HL-60 (cell line): ENCODE data around the gene RYR2.

ENCODE experiments used
- GABPA ChIP-seq: IDR thresholded peaks from 2 replicates; pipeline ENCODE4 v1.6.1; 2012; ENCODE audit warnings: low read depth
- POLR2AphosphoS5 ChIP-seq: IDR thresholded peaks from 2 replicates; pipeline ENCODE4 v1.6.1; 2012; ENCODE audit warnings: low read depth
- SPI1 ChIP-seq: IDR thresholded peaks from 2 replicates; pipeline ENCODE4 v1.6.1; 2012; ENCODE audit warnings: low read depth, mild to moderate bottlenecking, borderline replicate concordance
- TF ChIP-seq, protein P1 (sequence below): IDR thresholded peaks from one replicate; pipeline ENCODE4 v1.5.1; 2011; ENCODE audit warnings: low read length, control low read depth, inconsistent platforms; ENCODE audit not compliant: insufficient read depth
- TF ChIP-seq, protein P2 (sequence below): IDR thresholded peaks from 2 replicates; pipeline ENCODE4 v1.6.1; 2012; ENCODE audit warnings: low read depth; ENCODE audit not compliant: insufficient replicate concordance

GRCh38 chr1:237384213-237384612 lies 342.2 kb downstream of the RYR2 start:
- TF ChIP-seq, protein P1, sequence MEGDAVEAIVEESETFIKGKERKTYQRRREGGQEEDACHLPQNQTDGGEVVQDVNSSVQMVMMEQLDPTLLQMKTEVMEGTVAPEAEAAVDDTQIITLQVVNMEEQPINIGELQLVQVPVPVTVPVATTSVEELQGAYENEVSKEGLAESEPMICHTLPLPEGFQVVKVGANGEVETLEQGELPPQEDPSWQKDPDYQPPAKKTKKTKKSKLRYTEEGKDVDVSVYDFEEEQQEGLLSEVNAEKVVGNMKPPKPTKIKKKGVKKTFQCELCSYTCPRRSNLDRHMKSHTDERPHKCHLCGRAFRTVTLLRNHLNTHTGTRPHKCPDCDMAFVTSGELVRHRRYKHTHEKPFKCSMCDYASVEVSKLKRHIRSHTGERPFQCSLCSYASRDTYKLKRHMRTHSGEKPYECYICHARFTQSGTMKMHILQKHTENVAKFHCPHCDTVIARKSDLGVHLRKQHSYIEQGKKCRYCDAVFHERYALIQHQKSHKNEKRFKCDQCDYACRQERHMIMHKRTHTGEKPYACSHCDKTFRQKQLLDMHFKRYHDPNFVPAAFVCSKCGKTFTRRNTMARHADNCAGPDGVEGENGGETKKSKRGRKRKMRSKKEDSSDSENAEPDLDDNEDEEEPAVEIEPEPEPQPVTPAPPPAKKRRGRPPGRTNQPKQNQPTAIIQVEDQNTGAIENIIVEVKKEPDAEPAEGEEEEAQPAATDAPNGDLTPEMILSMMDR: no peak
- no peak for TF ChIP-seq SPI1
- TF ChIP-seq POLR2AphosphoS5: no peak
- TF ChIP-seq, protein P2, sequence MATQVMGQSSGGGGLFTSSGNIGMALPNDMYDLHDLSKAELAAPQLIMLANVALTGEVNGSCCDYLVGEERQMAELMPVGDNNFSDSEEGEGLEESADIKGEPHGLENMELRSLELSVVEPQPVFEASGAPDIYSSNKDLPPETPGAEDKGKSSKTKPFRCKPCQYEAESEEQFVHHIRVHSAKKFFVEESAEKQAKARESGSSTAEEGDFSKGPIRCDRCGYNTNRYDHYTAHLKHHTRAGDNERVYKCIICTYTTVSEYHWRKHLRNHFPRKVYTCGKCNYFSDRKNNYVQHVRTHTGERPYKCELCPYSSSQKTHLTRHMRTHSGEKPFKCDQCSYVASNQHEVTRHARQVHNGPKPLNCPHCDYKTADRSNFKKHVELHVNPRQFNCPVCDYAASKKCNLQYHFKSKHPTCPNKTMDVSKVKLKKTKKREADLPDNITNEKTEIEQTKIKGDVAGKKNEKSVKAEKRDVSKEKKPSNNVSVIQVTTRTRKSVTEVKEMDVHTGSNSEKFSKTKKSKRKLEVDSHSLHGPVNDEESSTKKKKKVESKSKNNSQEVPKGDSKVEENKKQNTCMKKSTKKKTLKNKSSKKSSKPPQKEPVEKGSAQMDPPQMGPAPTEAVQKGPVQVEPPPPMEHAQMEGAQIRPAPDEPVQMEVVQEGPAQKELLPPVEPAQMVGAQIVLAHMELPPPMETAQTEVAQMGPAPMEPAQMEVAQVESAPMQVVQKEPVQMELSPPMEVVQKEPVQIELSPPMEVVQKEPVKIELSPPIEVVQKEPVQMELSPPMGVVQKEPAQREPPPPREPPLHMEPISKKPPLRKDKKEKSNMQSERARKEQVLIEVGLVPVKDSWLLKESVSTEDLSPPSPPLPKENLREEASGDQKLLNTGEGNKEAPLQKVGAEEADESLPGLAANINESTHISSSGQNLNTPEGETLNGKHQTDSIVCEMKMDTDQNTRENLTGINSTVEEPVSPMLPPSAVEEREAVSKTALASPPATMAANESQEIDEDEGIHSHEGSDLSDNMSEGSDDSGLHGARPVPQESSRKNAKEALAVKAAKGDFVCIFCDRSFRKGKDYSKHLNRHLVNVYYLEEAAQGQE: no peak
- no peak for TF ChIP-seq GABPA
